Upper lobe of left lung (tissue), 4 donors: ENCODE data around the gene ANAPC16.

ENCODE experiments used
- POLR2AphosphoS5 ChIP-seq, 2 donors: sonication (generic); formaldehyde crosslinking; IDR thresholded peaks; one replicate each; pipeline ENCODE4 v1.5.1; 2017; ENCODE audit warnings: antibody characterized with exemption in 2 of 2
- TF ChIP-seq, protein P1 (sequence below), 6 experiments: fragments of 450-650 bp in 4 of 6; fragments of 200-600 bp in 2 of 6; sonication (generic) in 2 of 6; IDR thresholded peaks; one replicate each; pipeline ENCODE4 v1.5.1; 2016 to 2019; ENCODE audit warnings: antibody characterized with exemption in 6 of 6

DNA sequence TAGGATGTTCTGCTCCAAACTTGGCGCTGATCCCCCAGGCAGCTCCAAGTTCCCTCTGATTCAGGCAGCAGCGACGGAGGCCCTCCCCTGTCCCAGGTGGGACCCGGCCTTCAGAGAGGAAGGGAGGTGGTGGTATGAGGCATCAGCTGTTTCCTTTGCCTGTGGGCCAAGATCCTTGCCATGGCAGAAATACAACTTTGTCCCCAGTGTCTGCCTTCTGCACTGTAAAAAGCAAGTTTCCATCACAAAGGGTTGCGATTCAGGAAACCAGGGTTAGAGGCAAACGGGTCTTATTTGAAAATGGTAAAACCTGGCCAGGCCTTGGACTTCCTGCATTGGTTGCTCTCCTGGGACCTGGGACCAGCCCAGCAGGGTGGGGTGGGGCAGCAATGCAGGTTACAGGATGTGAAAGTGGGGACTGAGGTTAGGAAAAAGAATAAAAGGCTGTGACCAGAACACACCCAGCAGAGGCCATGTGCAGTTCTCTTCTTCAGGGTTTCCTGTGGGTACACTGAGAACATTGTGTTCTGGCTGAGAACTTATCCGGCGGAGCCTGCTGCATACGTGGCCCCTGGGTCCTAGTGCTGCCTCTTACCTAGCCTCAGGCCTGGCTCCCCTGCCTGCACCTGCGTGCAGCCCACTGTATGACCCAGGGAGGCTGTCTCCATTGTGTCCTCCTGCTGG is 32.8 kb downstream of the ANAPC16 start:
- TF ChIP-seq, protein P1, sequence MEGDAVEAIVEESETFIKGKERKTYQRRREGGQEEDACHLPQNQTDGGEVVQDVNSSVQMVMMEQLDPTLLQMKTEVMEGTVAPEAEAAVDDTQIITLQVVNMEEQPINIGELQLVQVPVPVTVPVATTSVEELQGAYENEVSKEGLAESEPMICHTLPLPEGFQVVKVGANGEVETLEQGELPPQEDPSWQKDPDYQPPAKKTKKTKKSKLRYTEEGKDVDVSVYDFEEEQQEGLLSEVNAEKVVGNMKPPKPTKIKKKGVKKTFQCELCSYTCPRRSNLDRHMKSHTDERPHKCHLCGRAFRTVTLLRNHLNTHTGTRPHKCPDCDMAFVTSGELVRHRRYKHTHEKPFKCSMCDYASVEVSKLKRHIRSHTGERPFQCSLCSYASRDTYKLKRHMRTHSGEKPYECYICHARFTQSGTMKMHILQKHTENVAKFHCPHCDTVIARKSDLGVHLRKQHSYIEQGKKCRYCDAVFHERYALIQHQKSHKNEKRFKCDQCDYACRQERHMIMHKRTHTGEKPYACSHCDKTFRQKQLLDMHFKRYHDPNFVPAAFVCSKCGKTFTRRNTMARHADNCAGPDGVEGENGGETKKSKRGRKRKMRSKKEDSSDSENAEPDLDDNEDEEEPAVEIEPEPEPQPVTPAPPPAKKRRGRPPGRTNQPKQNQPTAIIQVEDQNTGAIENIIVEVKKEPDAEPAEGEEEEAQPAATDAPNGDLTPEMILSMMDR (IDR thresholded peaks at IDR 0.05): peak in 3 of 6 experiments; percentile 4 to 25 (median 4)
- TF ChIP-seq POLR2AphosphoS5 (IDR thresholded peaks at IDR 0.05): peak; percentile 73 to 95
